Activated CD8-positive, alpha-beta T cell treated with anti-CD3 and anti-CD28 coated beads for 36 hours (primary cell): ENCODE data around the gene LDB2. TPM values are rescaled to one million over a fixed set of nuclear protein-coding genes. Genes with fewer than 3 reads are reported as not detected.

Source experiments
- ATAC-seq: fragments of 200-7000 bp; cut with Tn5 transposase; one replicate; pipeline ENCODE4 v1.10.0; 2021; ENCODE audit warnings: mild to moderate bottlenecking, moderate library complexity
- CTCF ChIA-PET: fragments of 350-600 bp; sonication (Branson Sonifier 250); formaldehyde crosslinking; loops from one replicate; lab custom pipeline; 2021; ENCODE audit warnings: antibody characterized with exemption; lab: Charles Lee
- POLR2A ChIA-PET: fragments of 350-600 bp; sonication (Branson Sonifier 250); formaldehyde crosslinking; loops from one replicate; lab custom pipeline; 2021; ENCODE audit warnings: antibody characterized with exemption; lab: Charles Lee
- DNase-seq: peaks from one replicate; pipeline ENCODE4 v3.0.0-alpha.2; 2020
- H3K27ac Mint-ChIP-seq: one replicate; pipeline ENCODE4 v1.8.0; 2021; ENCODE audit warnings: mild to moderate bottlenecking, mixed read lengths
- H3K27me3 Mint-ChIP-seq: one replicate; pipeline ENCODE4 v1.8.0; 2021; ENCODE audit warnings: mixed read lengths
- H3K36me3 Mint-ChIP-seq: one replicate; pipeline ENCODE4 v1.8.0; 2021; ENCODE audit warnings: low read depth, mixed read lengths
- H3K4me1 Mint-ChIP-seq: one replicate; pipeline ENCODE4 v1.8.0; 2021; ENCODE audit warnings: low read depth, mixed read lengths
- H3K4me3 Mint-ChIP-seq: one replicate; pipeline ENCODE4 v1.8.0; 2021; ENCODE audit warnings: mild to moderate bottlenecking, moderate library complexity, mixed read lengths
- H3K9me3 Mint-ChIP-seq: one replicate; pipeline ENCODE4 v1.8.0; 2021; ENCODE audit warnings: mixed read lengths
- intact Hi-C: fragments of 100-400 bp; cut with micrococcal nuclease; formaldehyde crosslinking; loops from one replicate; pipeline ENCODE4 v1.10.0; 2022
- total RNA-seq, 2 experiments: library from RNA; stranded (reverse); gene quantifications; one replicate each; pipeline ENCODE4 v1.2.3, GENCODE V29; 2021
- TF ChIP-seq, protein P1 (sequence below): fragments of 200-600 bp; IDR thresholded peaks from one replicate; pipeline ENCODE4 v1.8.0; 2022; ENCODE audit warnings: antibody characterized with exemption, mild to moderate bottlenecking

LDB2 gene
- total RNA-seq, 2 experiments from 2014 or later = not detected

DNA sequence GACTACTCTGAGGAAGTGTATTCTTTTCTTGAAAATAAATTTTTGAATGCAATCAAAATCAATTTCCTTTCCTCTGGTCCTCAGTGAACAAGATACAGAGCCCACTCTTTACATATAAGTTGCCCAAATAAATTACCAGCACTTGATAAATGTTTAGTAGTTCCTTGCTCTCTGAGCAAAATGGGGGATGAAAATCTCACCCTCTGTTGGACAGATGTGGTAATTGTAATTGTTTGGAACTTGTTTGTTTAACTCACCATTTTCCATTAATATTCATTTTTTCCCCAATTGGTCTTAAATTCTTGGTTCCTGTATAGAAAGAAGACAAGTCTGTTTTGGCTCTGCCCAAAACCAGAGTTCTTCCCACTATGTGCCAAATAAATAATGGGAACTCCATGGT is 146.3 kb downstream of the LDB2 start:
- Mint-ChIP-seq H3K9me3 (no peaks in the 10 kb centered on the region), H3K4me1 (no peaks in the 10 kb centered on the region), H3K4me3 (no peak overlapping the region), H3K27ac (no peak overlapping the region), H3K36me3 (no peaks in the 10 kb centered on the region), H3K27me3 (no peaks in the 10 kb centered on the region)
- ATAC-seq (no peak), DNase-seq (no peak)
- intact Hi-C loops = no loop called here
- POLR2A ChIA-PET = no interaction called here
- CTCF ChIA-PET = no interaction called here
- TF ChIP-seq, protein P1, sequence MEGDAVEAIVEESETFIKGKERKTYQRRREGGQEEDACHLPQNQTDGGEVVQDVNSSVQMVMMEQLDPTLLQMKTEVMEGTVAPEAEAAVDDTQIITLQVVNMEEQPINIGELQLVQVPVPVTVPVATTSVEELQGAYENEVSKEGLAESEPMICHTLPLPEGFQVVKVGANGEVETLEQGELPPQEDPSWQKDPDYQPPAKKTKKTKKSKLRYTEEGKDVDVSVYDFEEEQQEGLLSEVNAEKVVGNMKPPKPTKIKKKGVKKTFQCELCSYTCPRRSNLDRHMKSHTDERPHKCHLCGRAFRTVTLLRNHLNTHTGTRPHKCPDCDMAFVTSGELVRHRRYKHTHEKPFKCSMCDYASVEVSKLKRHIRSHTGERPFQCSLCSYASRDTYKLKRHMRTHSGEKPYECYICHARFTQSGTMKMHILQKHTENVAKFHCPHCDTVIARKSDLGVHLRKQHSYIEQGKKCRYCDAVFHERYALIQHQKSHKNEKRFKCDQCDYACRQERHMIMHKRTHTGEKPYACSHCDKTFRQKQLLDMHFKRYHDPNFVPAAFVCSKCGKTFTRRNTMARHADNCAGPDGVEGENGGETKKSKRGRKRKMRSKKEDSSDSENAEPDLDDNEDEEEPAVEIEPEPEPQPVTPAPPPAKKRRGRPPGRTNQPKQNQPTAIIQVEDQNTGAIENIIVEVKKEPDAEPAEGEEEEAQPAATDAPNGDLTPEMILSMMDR = no peak

DNA sequence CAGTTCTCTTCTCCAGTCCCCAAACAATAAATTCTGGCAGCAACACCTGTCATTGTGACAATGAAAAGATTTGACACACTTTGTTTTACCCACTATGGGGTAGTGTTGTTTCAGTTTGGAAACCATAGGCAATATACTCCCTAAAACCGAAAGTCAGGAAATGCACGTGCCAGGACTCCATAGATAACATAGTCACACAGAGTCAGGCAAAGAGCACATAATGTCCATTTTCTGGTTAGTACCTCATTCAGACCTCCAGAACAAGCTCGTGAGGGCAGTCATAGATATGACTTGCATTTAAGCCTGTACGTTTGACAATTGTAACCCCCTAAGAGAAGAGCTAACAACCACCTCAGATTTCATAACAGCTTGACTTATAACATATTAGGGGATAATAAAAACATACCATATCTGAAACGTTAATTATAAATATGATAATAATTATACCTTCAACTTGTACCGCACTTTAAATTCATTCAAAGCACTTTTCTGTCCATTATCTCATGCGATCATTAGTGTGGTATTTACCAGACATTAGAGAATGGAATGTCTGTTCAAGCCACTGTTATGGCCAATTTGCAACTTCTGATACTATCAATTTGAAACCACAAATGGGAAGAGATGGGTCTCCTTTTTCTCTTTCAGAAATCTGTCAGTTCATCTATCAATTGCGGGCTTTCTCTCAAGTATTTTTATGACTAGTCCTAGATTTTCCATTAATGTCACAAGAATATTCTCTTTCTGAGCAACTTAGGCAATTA is 147.4 kb downstream of the LDB2 start:
- Mint-ChIP-seq H3K36me3 (no peaks in the 10 kb centered on the region), H3K4me1 (no peaks in the 10 kb centered on the region), H3K27ac (no peak overlapping the region), H3K27me3 (no peaks in the 10 kb centered on the region), H3K4me3 (no peak overlapping the region), H3K9me3 (no peaks in the 10 kb centered on the region)
- TF ChIP-seq, protein P1 = no peak
- intact Hi-C loops = no loop called here
- ChIA-PET CTCF (no interaction called here), POLR2A (no interaction called here)
- ATAC-seq = no peak
- DNase-seq = no peak

DNA sequence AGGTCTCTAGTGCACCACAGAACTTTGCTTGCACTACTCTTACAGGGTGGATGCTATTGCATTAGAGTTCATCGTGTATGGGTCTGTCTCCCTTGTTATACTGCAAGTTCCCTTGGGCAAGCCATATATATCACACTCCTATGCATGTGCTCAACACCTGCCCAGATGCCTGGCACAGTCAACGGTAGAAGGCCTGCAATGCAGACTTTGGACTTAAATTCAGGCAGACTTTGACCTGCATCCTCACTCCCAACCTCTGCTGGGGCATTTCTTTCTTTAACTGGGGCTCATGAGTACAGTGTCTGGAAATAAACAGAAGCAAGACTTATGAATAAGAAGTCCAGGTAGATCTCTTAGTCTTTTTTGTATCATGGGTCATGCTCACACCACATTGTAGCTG is 148.2 kb downstream of the LDB2 start:
- DNase-seq (no peak), ATAC-seq (no peak)
- Mint-ChIP-seq H3K36me3 (no peaks in the 10 kb centered on the region), H3K27me3 (no peaks in the 10 kb centered on the region), H3K4me1 (no peaks in the 10 kb centered on the region), H3K27ac (no peak overlapping the region), H3K4me3 (no peak overlapping the region), H3K9me3 (no peaks in the 10 kb centered on the region)
- intact Hi-C loops = no loop called here
- TF ChIP-seq, protein P1 = no peak
- ChIA-PET CTCF (no interaction called here), POLR2A (no interaction called here)

GRCh38 chr4:16745887-16746286 is 152.6 kb downstream of the LDB2 start:
- no peak overlapping the region for H3K27ac Mint-ChIP-seq
- DNase-seq (no peak), ATAC-seq (no peak)
- peaks cover 3% of the 10 kb centered on the region for H3K27me3 Mint-ChIP-seq
- no peaks in the 10 kb centered on the region for H3K4me1 Mint-ChIP-seq
- ChIA-PET CTCF (no interaction called here), POLR2A (no interaction called here)
- no peak overlapping the region for H3K4me3 Mint-ChIP-seq
- intact Hi-C loops = no loop called here
- H3K9me3 Mint-ChIP-seq = no peaks in the 10 kb centered on the region
- H3K36me3 Mint-ChIP-seq = no peaks in the 10 kb centered on the region
- TF ChIP-seq, protein P1 = no peak

DNA sequence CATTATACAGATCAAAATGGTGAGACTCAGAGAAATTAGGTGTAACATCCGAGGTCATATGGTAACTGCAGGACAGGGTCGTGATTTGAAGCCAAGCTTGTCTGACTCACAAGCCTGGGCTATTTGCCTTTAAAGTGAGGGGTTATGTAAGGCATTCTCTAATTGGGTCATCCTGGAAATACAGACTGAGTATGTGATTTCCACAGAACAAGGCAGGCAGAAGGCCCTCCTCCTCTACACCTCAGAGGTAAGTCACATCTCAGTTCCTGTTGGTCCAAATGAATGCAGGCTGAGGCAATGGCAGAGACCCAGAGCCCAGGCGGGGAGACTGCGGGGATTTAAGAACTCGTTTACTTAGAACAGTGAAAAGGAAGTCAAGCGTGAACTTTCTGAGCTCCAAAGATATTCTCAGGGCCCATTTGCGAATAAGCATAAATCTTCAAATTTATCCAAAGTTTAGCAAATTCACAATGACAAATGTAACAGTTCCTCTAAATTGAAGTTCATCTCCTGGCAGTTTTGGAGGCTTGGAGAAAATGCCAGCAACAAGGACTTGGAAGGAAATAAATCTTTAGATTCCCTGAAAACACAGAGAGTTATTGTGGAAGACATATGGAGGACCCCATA is 153.3 kb downstream of the LDB2 start:
- H3K27ac Mint-ChIP-seq = no peak overlapping the region

More for the DNA sequence above, 153.3 kb downstream of the LDB2 start:
- peaks cover 3% of the 10 kb centered on the region for H3K27me3 Mint-ChIP-seq
- CTCF ChIA-PET = no interaction called here
- POLR2A ChIA-PET = no interaction called here
- no peaks in the 10 kb centered on the region for H3K4me1 Mint-ChIP-seq
- intact Hi-C loops = no loop called here
- no peak for ATAC-seq
- H3K36me3 Mint-ChIP-seq = no peaks in the 10 kb centered on the region
- DNase-seq = no peak
- H3K9me3 Mint-ChIP-seq = no peaks in the 10 kb centered on the region
- TF ChIP-seq, protein P1 = no peak
- no peak overlapping the region for H3K4me3 Mint-ChIP-seq
